Colonic mucosa (tissue), 4 donors: ENCODE data around the gene GBP2. TPM values are rescaled to one million over a fixed set of nuclear protein-coding genes. Genes with fewer than 3 reads are reported as not detected.

Experiments used
- DNase-seq: peaks from one replicate; pipeline ENCODE4 v3.0.0-alpha.2; 2020
- H3K27ac ChIP-seq: fragments of 200-600 bp; one replicate; pipeline ENCODE4 v1.8.0; 2021
- H3K27me3 ChIP-seq: fragments of 200-600 bp; one replicate; pipeline ENCODE4 v1.8.0; 2021
- H3K36me3 ChIP-seq: fragments of 200-600 bp; one replicate; pipeline ENCODE4 v1.8.0; 2021
- H3K4me1 ChIP-seq: fragments of 200-600 bp; one replicate; pipeline ENCODE4 v1.8.0; 2021; ENCODE audit warnings: mild to moderate bottlenecking
- H3K4me3 ChIP-seq: fragments of 200-600 bp; one replicate; pipeline ENCODE4 v1.8.0; 2021
- H3K9ac ChIP-seq, 2 donors: one replicate each; pipeline ENCODE4 v1.7.0; 2013; ENCODE audit warnings: control low read depth in 2 of 2, low read depth in 2 of 2, low read length in 2 of 2
- H3K9me3 ChIP-seq: fragments of 200-600 bp; one replicate; pipeline ENCODE4 v1.8.0; 2021
- intact Hi-C: fragments of 100-400 bp; cut with DNase I; formaldehyde crosslinking; loops from one replicate; pipeline ENCODE4 v1.14.1; 2022
- total RNA-seq, 2 donors: library from RNA; stranded (reverse); fragmentation: NEBNext Ultra II Directional in 1 of 2; extraction: Animal tissue kit (Norgen Biotek cat#: 25700) in 1 of 2; gene quantifications; one replicate each; pipeline ENCODE4 v1.2.1, GENCODE V29; 2021
- TF ChIP-seq, protein P1 (sequence below): fragments of 200-600 bp; IDR thresholded peaks from one replicate; pipeline ENCODE4 v1.8.0; 2022; ENCODE audit warnings: antibody characterized with exemption, mild to moderate bottlenecking
- donor health status: healthy.
- donor health status: DM: no; HTN: no; CAD: no.
- donor health status: DM: no; HTN: no; CAD: no.

Gene GBP2
- total RNA-seq, 2 donors from 2014 or later: 20.1 to 81.0 TPM

DNA sequence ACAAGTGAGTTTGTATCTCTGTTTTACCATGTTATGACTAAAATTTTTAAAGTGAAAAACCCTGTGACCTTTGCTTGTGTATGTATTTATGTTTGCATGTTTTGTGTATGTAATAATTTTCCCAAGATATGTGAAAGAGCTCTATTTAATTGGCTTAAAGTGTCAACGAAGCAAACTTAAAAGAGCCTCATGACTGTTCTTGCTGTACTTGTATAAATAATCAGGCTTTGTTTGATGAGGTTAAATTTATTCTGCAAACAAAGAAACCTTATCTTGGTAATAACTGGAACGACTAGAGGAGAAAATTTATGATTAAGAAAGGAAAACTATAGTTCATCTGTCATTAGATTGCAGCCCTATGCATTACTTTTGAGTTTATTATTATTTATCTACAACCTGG is 43.3 kb upstream of the GBP2 start:
- H3K4me3 ChIP-seq: no peak overlapping the region
- no peak overlapping the region for H3K9ac ChIP-seq
- TF ChIP-seq, protein P1, sequence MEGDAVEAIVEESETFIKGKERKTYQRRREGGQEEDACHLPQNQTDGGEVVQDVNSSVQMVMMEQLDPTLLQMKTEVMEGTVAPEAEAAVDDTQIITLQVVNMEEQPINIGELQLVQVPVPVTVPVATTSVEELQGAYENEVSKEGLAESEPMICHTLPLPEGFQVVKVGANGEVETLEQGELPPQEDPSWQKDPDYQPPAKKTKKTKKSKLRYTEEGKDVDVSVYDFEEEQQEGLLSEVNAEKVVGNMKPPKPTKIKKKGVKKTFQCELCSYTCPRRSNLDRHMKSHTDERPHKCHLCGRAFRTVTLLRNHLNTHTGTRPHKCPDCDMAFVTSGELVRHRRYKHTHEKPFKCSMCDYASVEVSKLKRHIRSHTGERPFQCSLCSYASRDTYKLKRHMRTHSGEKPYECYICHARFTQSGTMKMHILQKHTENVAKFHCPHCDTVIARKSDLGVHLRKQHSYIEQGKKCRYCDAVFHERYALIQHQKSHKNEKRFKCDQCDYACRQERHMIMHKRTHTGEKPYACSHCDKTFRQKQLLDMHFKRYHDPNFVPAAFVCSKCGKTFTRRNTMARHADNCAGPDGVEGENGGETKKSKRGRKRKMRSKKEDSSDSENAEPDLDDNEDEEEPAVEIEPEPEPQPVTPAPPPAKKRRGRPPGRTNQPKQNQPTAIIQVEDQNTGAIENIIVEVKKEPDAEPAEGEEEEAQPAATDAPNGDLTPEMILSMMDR: no peak
- H3K27me3 ChIP-seq: no peaks in the 10 kb centered on the region
- intact Hi-C loops: no loop called here
- no peaks in the 10 kb centered on the region for H3K36me3 ChIP-seq
- no peak overlapping the region for H3K27ac ChIP-seq
- no peaks in the 10 kb centered on the region for H3K4me1 ChIP-seq
- H3K9me3 ChIP-seq: no peaks in the 10 kb centered on the region
- DNase-seq: no peak

DNA sequence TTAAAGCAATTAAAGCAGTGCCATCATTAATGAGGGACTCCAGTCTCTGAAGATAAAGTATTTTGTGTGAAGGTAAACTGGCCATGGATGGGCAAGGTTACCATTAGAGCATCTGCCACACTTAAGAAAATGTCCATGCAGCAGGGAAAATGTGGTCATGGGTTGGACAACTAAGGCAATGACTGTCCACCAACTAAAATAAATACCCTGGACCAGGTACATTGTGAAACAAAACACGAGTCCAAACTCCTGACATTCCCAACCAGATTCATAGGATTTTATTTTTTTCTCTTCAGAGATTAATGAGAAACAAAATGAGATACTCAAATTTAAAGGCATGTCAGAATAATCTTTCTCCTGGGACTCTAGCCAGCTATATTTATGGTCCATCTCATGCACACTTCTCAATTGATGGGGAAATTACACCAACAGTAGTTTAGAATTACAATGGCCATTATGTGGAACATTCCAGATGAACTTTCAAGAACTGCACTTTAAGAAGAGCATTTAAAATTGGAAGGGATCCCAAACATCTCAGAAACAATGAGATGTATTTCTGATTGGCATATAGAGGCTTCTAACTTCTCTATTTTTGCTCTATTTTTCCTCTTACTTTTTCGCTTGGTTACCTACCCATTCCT is 41.8 kb upstream of the GBP2 start:
- Histone ChIP-seq H3K27ac (no peak overlapping the region), H3K9ac (no peak overlapping the region), H3K4me1 (no peaks in the 10 kb centered on the region), H3K27me3 (no peaks in the 10 kb centered on the region), H3K36me3 (no peaks in the 10 kb centered on the region), H3K9me3 (no peaks in the 10 kb centered on the region), H3K4me3 (no peak overlapping the region)
- intact Hi-C loops: no loop called here
- no peak for DNase-seq
- TF ChIP-seq, protein P1: no peak

DNA sequence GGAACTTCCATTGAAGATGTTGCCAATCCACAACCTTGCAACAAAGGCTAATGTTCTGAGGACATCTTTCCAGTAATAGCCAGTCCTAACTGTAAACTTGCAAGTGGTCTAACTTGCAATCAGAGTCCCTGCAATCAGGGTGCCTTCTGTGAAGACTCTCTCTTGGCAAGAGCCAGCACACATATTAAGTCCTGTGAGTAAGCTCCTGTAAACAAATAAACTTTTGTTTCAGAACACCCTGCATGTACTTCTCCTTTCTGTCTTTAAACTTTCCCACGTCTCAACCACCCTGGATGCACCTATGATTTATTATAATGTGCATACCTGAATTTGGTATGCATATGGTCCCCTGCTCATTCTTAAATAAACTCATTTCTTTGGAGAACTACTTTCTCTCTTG is 40.8 kb upstream of the GBP2 start:
- H3K27ac ChIP-seq: no peak overlapping the region
- H3K9ac ChIP-seq: no peak overlapping the region
- H3K36me3 ChIP-seq: no peaks in the 10 kb centered on the region
- no peaks in the 10 kb centered on the region for H3K9me3 ChIP-seq
- H3K27me3 ChIP-seq: no peaks in the 10 kb centered on the region
- intact Hi-C loops: no loop called here
- no peaks in the 10 kb centered on the region for H3K4me1 ChIP-seq
- DNase-seq: no peak
- TF ChIP-seq, protein P1: no peak
- H3K4me3 ChIP-seq: no peak overlapping the region

DNA sequence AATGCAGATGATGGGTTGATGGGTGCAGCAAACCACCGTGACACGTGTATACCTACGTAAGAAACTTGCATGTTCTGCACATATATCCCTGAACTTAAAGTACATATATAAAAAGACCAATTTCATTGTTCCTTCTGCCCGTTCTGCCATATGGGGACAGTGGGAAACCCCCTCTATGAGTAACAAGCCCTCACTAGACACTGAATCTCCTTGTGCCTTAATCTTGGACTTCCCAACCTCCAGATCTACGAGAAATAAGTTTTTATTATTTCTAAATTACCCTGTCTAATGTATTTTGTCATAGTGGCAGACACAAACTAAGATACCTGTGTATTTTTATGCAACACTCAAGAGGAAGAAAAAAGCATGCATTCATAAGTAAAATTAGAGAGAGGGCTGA is 39.9 kb upstream of the GBP2 start:
- intact Hi-C loops: no loop called here
- Histone ChIP-seq H3K27me3 (no peaks in the 10 kb centered on the region), H3K27ac (no peak overlapping the region)

DNA sequence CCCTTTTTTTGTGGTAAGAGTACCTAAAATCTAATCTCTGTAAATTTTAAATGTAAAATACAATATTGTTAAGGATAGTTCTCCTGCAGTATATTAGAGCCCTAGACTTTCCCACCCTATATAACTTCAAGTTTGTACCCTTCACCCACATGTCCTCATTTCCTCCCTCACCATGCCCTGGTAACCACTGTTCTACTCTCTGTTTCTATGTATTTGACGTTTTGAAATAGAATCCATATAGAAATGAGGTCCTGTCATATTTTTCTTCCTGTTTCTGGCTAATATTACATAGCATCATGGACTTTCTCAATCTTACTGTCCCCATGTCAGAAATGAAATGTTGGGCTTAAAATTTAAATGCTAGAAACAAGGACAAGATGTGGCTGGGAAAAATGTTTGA is 25.1 kb upstream of the GBP2 start:
- no peaks in the 10 kb centered on the region for H3K27me3 ChIP-seq
- TF ChIP-seq, protein P1: no peak
- no peaks in the 10 kb centered on the region for H3K36me3 ChIP-seq
- no peak for DNase-seq
- no peaks in the 10 kb centered on the region for H3K4me1 ChIP-seq
- no peak overlapping the region for H3K27ac ChIP-seq
- H3K9ac ChIP-seq: no peak overlapping the region
- intact Hi-C loops: no loop called here
- no peaks in the 10 kb centered on the region for H3K9me3 ChIP-seq
- H3K4me3 ChIP-seq: no peak overlapping the region

More for the DNA sequence above, 39.9 kb upstream of the GBP2 start:
- Histone ChIP-seq H3K4me1 (no peaks in the 10 kb centered on the region), H3K9ac (no peak overlapping the region), H3K36me3 (no peaks in the 10 kb centered on the region), H3K4me3 (no peak overlapping the region), H3K9me3 (no peaks in the 10 kb centered on the region)
- DNase-seq: no peak
- TF ChIP-seq, protein P1: no peak
